Measurements from ENCODE around the gene PACSIN1.

PACSIN1 gene

GRCh38 chr6:34438705-34439104 is 27.2 kb upstream of the PACSIN1 start:
- Histone ChIP-seq H3K9ac (ENCODE audit: low read length) (no peak overlapping the region), H3K4me2 (ENCODE audit: low read length) (no peak overlapping the region), H3K4me3 (ENCODE audit: low read length) (no peak overlapping the region), H2AFZ (ENCODE audit: low read depth, low read length) (no peak overlapping the region), H3K79me2 (ENCODE audit: low read length) (no peaks in the 10 kb centered on the region), H3K27ac (ENCODE audit: low read length) (no peak overlapping the region), H3K27me3 (ENCODE audit: low read depth, low read length) (no peaks in the 10 kb centered on the region), H4K20me1 (ENCODE audit: insufficient read depth, low read length) (no peaks in the 10 kb centered on the region), H3K9me3 (ENCODE audit: insufficient read depth, low read length) (no peaks in the 10 kb centered on the region), H3K36me3 (replicated peaks; ENCODE audit: low read depth, low read length) (no peaks in the 10 kb centered on the region), H3K4me1 (ENCODE audit: low read length) (no peaks in the 10 kb centered on the region)
- TF ChIP-seq, protein P1, sequence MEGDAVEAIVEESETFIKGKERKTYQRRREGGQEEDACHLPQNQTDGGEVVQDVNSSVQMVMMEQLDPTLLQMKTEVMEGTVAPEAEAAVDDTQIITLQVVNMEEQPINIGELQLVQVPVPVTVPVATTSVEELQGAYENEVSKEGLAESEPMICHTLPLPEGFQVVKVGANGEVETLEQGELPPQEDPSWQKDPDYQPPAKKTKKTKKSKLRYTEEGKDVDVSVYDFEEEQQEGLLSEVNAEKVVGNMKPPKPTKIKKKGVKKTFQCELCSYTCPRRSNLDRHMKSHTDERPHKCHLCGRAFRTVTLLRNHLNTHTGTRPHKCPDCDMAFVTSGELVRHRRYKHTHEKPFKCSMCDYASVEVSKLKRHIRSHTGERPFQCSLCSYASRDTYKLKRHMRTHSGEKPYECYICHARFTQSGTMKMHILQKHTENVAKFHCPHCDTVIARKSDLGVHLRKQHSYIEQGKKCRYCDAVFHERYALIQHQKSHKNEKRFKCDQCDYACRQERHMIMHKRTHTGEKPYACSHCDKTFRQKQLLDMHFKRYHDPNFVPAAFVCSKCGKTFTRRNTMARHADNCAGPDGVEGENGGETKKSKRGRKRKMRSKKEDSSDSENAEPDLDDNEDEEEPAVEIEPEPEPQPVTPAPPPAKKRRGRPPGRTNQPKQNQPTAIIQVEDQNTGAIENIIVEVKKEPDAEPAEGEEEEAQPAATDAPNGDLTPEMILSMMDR (IDR thresholded peaks at IDR 0.05; ENCODE audit: low read depth, low read length), result no peak
- no peak for TF ChIP-seq EZH2phosphoT487 (IDR thresholded peaks at IDR 0.05; ENCODE audit: low read depth)

GRCh38 chr6:34439442-34439841 is 26.4 kb upstream of the PACSIN1 start:
- Histone ChIP-seq H3K36me3 (replicated peaks; ENCODE audit: low read depth, low read length) (no peaks in the 10 kb centered on the region), H3K27me3 (ENCODE audit: low read depth, low read length) (no peaks in the 10 kb centered on the region), H4K20me1 (ENCODE audit: insufficient read depth, low read length) (no peaks in the 10 kb centered on the region), H3K4me2 (ENCODE audit: low read length) (no peak overlapping the region), H3K4me3 (ENCODE audit: low read length) (no peak overlapping the region), H2AFZ (ENCODE audit: low read depth, low read length) (no peak overlapping the region), H3K9me3 (ENCODE audit: insufficient read depth, low read length) (no peaks in the 10 kb centered on the region), H3K9ac (ENCODE audit: low read length) (no peak overlapping the region), H3K27ac (ENCODE audit: low read length) (no peak overlapping the region), H3K4me1 (ENCODE audit: low read length) (no peaks in the 10 kb centered on the region), H3K79me2 (ENCODE audit: low read length) (no peaks in the 10 kb centered on the region)
- TF ChIP-seq EZH2phosphoT487 (IDR thresholded peaks at IDR 0.05; ENCODE audit: low read depth), result no peak
- TF ChIP-seq, protein P1 (IDR thresholded peaks at IDR 0.05; ENCODE audit: low read depth, low read length), result no peak

- Histone ChIP-seq H3K79me2 (ENCODE audit: low read length) (no peaks in the 10 kb centered on the region), H3K4me2 (ENCODE audit: low read length) (no peak overlapping the region), H4K20me1 (ENCODE audit: insufficient read depth, low read length) (no peaks in the 10 kb centered on the region), H3K9me3 (ENCODE audit: insufficient read depth, low read length) (no peaks in the 10 kb centered on the region), H3K9ac (ENCODE audit: low read length) (no peak overlapping the region), H3K27me3 (ENCODE audit: low read depth, low read length) (no peaks in the 10 kb centered on the region), H2AFZ (ENCODE audit: low read depth, low read length) (no peak overlapping the region), H3K36me3 (replicated peaks; ENCODE audit: low read depth, low read length) (no peaks in the 10 kb centered on the region), H3K27ac (ENCODE audit: low read length) (no peak overlapping the region), H3K4me3 (ENCODE audit: low read length) (no peak overlapping the region), H3K4me1 (ENCODE audit: low read length) (no peaks in the 10 kb centered on the region)
- TF ChIP-seq, protein P1 (IDR thresholded peaks at IDR 0.05; ENCODE audit: low read depth, low read length), result no peak
- TF ChIP-seq EZH2phosphoT487 (IDR thresholded peaks at IDR 0.05; ENCODE audit: low read depth), result no peak
Observed at GRCh38 chr6:34441526-34441925, 24.4 kb upstream of the PACSIN1 start.

DNA sequence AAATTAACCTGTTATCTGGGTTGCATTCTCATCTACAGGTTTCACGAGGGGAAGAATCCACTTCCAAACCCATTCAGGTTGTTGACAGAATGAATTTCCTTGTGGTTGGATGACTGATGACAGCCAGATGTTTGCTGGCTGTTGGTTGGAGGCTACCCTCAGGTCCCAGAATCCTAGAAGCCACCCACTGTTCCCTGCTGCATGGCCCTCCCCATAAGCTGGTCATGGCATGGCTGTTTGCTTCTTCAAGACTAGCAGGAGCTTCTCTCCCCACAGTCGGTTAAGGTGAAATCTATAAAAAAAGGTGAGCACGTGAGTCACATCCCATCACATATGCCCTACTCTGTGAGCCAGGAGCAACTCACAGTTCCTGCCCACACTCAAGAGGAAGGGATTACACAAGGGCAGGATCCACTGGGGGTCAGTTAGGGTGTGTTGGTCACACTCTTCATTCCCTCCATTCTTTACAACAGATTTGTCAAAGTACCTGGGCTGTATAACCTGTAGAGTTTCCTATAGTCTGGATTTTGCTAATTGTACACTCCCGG is 20.5 kb upstream of the PACSIN1 start:
- no peak overlapping the region for H3K4me3 ChIP-seq (ENCODE audit: low read length)
- H3K9ac ChIP-seq (ENCODE audit: low read length), result no peak overlapping the region
- H3K9me3 ChIP-seq (ENCODE audit: insufficient read depth, low read length), result no peaks in the 10 kb centered on the region
- H3K36me3 ChIP-seq (replicated peaks; ENCODE audit: low read depth, low read length), result no peaks in the 10 kb centered on the region
- H3K4me2 ChIP-seq (ENCODE audit: low read length), result no peak overlapping the region
- H3K4me1 ChIP-seq (ENCODE audit: low read length), result no peaks in the 10 kb centered on the region
- no peaks in the 10 kb centered on the region for H3K27me3 ChIP-seq (ENCODE audit: low read depth, low read length)
- H4K20me1 ChIP-seq (ENCODE audit: insufficient read depth, low read length), result no peaks in the 10 kb centered on the region
- no peak overlapping the region for H3K27ac ChIP-seq (ENCODE audit: low read length)
- H2AFZ ChIP-seq (ENCODE audit: low read depth, low read length), result no peak overlapping the region
- H3K79me2 ChIP-seq (ENCODE audit: low read length), result no peaks in the 10 kb centered on the region
- TF ChIP-seq EZH2phosphoT487 (IDR thresholded peaks at IDR 0.05; ENCODE audit: low read depth), result no peak
